ENCODE data around the gene RIN1. TPM values are rescaled to one million over a fixed set of nuclear protein-coding genes. Genes with fewer than 3 reads are reported as not detected.
A peak's percentile ranks its signal among the peaks of the same experiment; 100 is the strongest.

The RIN1 gene
- polyA plus RNA-seq, 1 donor (not counting 4 experiments of a cell fraction or from before 2014, with no cell fraction given) = 10.6 TPM

GRCh38 chr11:66291303-66291705 is 44.9 kb downstream of the RIN1 start:
- TF ChIP-seq EZH2 (IDR thresholded peaks at IDR 0.05; ENCODE audit: low read length) (peak; percentile 56), CTCF (optimal IDR thresholded peaks at IDR 0.05 in 1 of 3, IDR thresholded peaks at IDR 0.05 in 1 of 3, conservative IDR thresholded peaks at IDR 0.05 in 1 of 3; ENCODE audit: extremely low read depth in 1 of 3, insufficient read depth in 2 of 3, low read length in 3 of 3) (no peak)
- DNase-seq (ENCODE audit: low read depth, low spot score) (no peak), FAIRE-seq (no peak)
- Histone ChIP-seq H4K20me1 (ENCODE audit: control insufficient read depth, extremely low read depth, insufficient read depth, low read length) (no peaks in the 10 kb centered on the region), H3K27me3 (ENCODE audit: control insufficient read depth, extremely low read depth, insufficient read depth, low read length) (peaks cover 29% of the 10 kb centered on the region), H3K4me2 (ENCODE audit: control insufficient read depth, extremely low read depth, insufficient read depth, low read depth, low read length) (peak overlapping the region; percentile 48), H3K4me3 (ENCODE audit: control insufficient read depth in 2 of 3, extremely low read depth in 1 of 3, insufficient read depth in 2 of 3, low read depth in 1 of 3, low read length in 3 of 3) (no peak overlapping the region), H3K4me1 (ENCODE audit: control insufficient read depth, extremely low read depth, insufficient read depth, low read length) (peaks cover 16% of the 10 kb centered on the region), H3K36me3 (ENCODE audit: control insufficient read depth in 2 of 2, extremely low read depth in 1 of 2, insufficient read depth in 2 of 2, low read length in 2 of 2) (peaks cover 4% of the 10 kb centered on the region in 2 experiments), H3K9me1 (ENCODE audit: control insufficient read depth, extremely low read depth, insufficient read depth, low read length) (no peaks in the 10 kb centered on the region), H3K27ac (ENCODE audit: control insufficient read depth, insufficient read depth, low read length) (no peak overlapping the region), H2AFZ (ENCODE audit: control insufficient read depth, low read length) (no peak overlapping the region), H3K79me2 (ENCODE audit: control insufficient read depth, insufficient read depth, low read length) (peaks cover 20% of the 10 kb centered on the region), H3K9ac (ENCODE audit: control insufficient read depth, extremely low read depth, insufficient read depth, low read length) (no peak overlapping the region), H3K9me3 (ENCODE audit: control insufficient read depth, low read depth, low read length) (no peaks in the 10 kb centered on the region)
- dilution Hi-C loops (cut with MboI; ENCODE audit: extremely low pct_ligation_motif_present, low sequenced_read_pairs) = no loop called here

DNA sequence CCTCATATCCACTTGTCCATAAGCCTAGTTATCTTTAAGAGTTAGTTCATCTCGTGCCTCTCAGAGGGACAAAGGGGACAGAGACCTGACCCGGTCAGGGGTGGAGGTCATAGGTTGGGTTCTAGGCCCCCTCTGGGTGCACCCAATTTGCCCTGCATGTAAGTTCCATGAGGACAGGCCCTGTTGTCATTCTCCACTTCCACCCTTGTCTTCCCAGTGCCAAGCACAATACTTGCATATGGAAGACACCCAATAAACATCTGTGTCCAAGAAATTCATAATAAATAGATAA is 46.0 kb downstream of the RIN1 start:
- Histone ChIP-seq H3K4me2 (ENCODE audit: control insufficient read depth, extremely low read depth, insufficient read depth, low read depth, low read length) (peak overlapping the region; percentile 69), H2AFZ (ENCODE audit: control insufficient read depth, low read length) (no peak overlapping the region), H3K4me1 (ENCODE audit: control insufficient read depth, extremely low read depth, insufficient read depth, low read length) (peaks cover 16% of the 10 kb centered on the region), H3K36me3 (ENCODE audit: control insufficient read depth in 2 of 2, extremely low read depth in 1 of 2, insufficient read depth in 2 of 2, low read length in 2 of 2) (peaks cover 4 to 5% of the 10 kb centered on the region in 2 experiments), H3K9me1 (ENCODE audit: control insufficient read depth, extremely low read depth, insufficient read depth, low read length) (no peaks in the 10 kb centered on the region), H3K27ac (ENCODE audit: control insufficient read depth, insufficient read depth, low read length) (no peak overlapping the region), H3K9ac (ENCODE audit: control insufficient read depth, extremely low read depth, insufficient read depth, low read length) (no peak overlapping the region), H3K4me3 (ENCODE audit: control insufficient read depth in 2 of 3, extremely low read depth in 1 of 3, insufficient read depth in 2 of 3, low read depth in 1 of 3, low read length in 3 of 3) (peak overlapping the region in 1 of 3 experiments; percentile 68), H4K20me1 (ENCODE audit: control insufficient read depth, extremely low read depth, insufficient read depth, low read length) (no peaks in the 10 kb centered on the region), H3K79me2 (ENCODE audit: control insufficient read depth, insufficient read depth, low read length) (peaks cover 26% of the 10 kb centered on the region), H3K9me3 (ENCODE audit: control insufficient read depth, low read depth, low read length) (no peaks in the 10 kb centered on the region), H3K27me3 (ENCODE audit: control insufficient read depth, extremely low read depth, insufficient read depth, low read length) (peaks cover 29% of the 10 kb centered on the region)
- DNase-seq (ENCODE audit: low read depth, low spot score) = no peak
- FAIRE-seq = no peak
- no peak for TF ChIP-seq EZH2 (IDR thresholded peaks at IDR 0.05; ENCODE audit: low read length)
- no peak for TF ChIP-seq CTCF (optimal IDR thresholded peaks at IDR 0.05 in 1 of 3, IDR thresholded peaks at IDR 0.05 in 1 of 3, conservative IDR thresholded peaks at IDR 0.05 in 1 of 3; ENCODE audit: extremely low read depth in 1 of 3, insufficient read depth in 2 of 3, low read length in 3 of 3)
- dilution Hi-C loops (cut with MboI; ENCODE audit: extremely low pct_ligation_motif_present, low sequenced_read_pairs) = no loop called here

Measured in keratinocyte (primary cell).